Activated T-cell treated with anti-CD3 and anti-CD28 coated beads, Interleukin-2, amount 50 U/mL, for 24 hours (primary cell): ENCODE data around the gene EMB.
"Not testable (repeated sequence)": the region's sequence is repeated elsewhere in the genome, so short reads cannot be mapped to it uniquely, and the experiment has no call there.

ENCODE experiments used
- DNase-seq: peaks from one replicate; pipeline ENCODE4 v3.0.0-alpha.2; 2020
- H3K27ac Mint-ChIP-seq: 2 replicates; pipeline ENCODE4 v1.8.0; 2020; ENCODE audit warnings: mild to moderate bottlenecking, mixed read lengths
- H3K27me3 Mint-ChIP-seq: 2 replicates; pipeline ENCODE4 v1.8.0; 2020; ENCODE audit warnings: mixed read lengths
- H3K36me3 Mint-ChIP-seq: 2 replicates; pipeline ENCODE4 v1.8.0; 2020; ENCODE audit warnings: low read depth, mixed read lengths
- H3K4me1 Mint-ChIP-seq: 2 replicates; pipeline ENCODE4 v1.8.0; 2020; ENCODE audit warnings: low read depth, mixed read lengths
- H3K4me3 Mint-ChIP-seq: 2 replicates; pipeline ENCODE4 v1.8.0; 2020; ENCODE audit warnings: mild to moderate bottlenecking, moderate library complexity, mixed read lengths
- H3K9me3 Mint-ChIP-seq: 2 replicates; pipeline ENCODE4 v1.8.0; 2020; ENCODE audit warnings: mixed read lengths

EMB gene

DNA sequence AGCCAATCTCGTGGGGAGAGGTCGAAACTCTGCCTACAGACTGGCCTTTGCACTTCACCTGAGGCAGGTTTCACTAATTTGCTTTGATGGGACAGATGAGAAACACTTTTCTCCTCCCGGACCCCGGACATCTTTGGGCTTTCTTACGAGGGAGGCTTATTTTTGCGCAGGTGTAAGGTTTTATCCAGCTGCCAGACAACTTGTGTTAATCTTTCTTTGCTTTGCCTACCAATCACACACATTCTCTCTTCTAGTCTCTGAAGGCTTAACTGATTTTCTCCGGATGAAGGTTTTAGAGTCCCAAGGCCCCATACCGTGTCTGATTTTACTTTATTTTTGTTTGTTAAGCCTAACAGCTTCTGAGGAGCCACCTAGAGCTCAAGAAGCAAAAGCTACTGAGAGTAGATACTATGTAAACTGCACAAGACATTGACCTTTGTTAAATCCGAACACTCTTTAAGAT, 436 bp upstream of the EMB start:
- Mint-ChIP-seq H3K4me1 (peaks cover 72% of the 10 kb centered on the region), H3K27me3 (no peaks in the 10 kb centered on the region)

DNA sequence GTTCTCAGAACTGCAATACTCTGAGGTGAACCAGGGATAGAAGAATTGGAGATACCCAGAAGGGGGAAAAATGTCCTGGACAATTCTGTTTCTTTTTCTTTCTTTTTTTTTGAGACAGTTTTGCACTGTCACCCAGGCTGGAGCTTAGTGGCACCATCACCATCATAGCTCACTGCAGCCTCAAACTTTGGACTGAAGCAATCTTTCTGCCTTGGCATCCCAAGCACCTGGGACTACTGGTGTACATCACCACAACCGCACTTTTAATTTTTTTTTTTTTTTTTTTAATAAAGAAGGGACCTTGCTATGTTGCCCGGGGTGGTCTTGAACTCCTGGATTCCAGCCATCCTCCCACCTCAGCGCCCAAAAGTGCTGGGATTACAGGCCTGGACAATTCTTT, 1.9 kb downstream of the EMB start:
- peaks cover 75% of the 10 kb centered on the region for H3K4me1 Mint-ChIP-seq
- H3K9me3 Mint-ChIP-seq, result no peaks in the 10 kb centered on the region
- H3K27me3 Mint-ChIP-seq, result no peaks in the 10 kb centered on the region
- no peak for DNase-seq
- H3K4me3 Mint-ChIP-seq, result peak overlapping the region; percentile 93
- peaks cover 24% of the 10 kb centered on the region for H3K36me3 Mint-ChIP-seq
- peak overlapping the region; percentile 94 for H3K27ac Mint-ChIP-seq

More for the DNA sequence above, 436 bp upstream of the EMB start:
- Mint-ChIP-seq H3K9me3 (peaks cover 1% of the 10 kb centered on the region), H3K27ac (peak overlapping the region; percentile 94), H3K4me3 (peak overlapping the region; percentile 93), H3K36me3 (peaks cover 21% of the 10 kb centered on the region)
- no peak for DNase-seq

DNA sequence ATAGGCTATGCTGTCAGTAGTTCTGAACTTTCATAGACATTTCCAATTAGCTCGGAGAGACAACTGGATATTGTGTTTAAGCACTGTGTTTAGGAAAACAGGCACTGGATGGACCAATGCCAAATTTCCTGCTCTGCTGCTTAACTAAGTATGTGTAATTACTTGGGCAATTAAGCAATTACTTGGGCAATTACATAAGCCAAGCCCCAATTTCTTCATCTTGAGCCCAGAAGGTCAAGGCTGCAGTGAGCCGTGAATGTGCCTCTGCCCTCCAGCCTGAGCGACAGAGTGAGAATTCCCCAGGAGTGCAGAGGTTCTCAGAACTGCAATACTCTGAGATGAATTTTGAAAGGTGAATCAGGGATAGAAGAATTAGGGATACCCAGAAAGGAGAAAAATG, 3.0 kb downstream of the EMB start:
- not testable (repeated sequence) for DNase-seq, H3K9me3 Mint-ChIP-seq, H3K27me3 Mint-ChIP-seq
- Mint-ChIP-seq H3K27ac (peak overlapping the region; percentile 82), H3K4me3 (peak overlapping the region; percentile 93), H3K36me3 (peaks cover 29% of the 10 kb centered on the region), H3K4me1 (peaks cover 81% of the 10 kb centered on the region)

GRCh38 chr5:50435168-50435567, 5.9 kb downstream of the EMB start:
- Mint-ChIP-seq H3K27ac (peak overlapping the region; percentile 94), H3K27me3 (no peaks in the 10 kb centered on the region)

DNA sequence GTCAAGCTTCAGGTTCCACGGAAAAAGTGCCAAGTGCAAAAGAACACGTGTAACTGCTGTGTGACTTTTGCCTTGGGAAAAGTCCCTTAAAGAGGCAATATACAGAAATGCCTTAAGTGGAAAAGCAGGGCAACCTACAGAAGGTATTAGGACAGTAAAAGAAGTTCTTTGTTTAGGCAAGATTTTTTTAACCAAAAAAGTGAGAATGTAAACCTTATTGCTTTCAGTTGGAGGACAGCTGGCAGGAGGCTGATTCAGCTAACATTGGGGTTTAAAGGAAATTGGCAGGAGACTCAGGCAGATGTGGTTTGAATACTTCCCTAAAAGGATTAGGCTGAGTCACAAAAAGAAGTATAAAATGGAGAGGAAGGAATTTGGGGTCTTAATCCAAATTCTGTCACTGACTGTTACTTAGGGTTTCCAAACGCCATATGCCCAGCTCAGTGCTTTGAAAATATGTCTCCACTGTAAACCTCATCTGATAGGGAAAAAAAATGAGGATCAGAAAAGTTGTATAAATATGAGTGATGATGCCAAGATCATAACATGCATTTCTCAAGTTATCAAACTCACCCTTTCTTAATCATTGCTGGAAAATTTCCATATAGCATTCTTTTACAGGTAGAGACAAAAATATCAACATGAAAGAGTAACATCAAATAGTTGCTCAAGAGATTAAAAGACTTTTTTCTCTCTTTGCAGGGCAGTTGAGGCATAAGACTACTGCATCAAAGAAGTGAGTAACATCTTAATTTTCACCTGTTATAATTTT, 9.8 kb downstream of the EMB start:
- H3K36me3 Mint-ChIP-seq, result peaks cover 34% of the 10 kb centered on the region
- H3K4me3 Mint-ChIP-seq, DNase-seq, H3K9me3 Mint-ChIP-seq, H3K27me3 Mint-ChIP-seq: not testable (repeated sequence)
- peaks cover 75% of the 10 kb centered on the region for H3K4me1 Mint-ChIP-seq
- peak overlapping the region; percentile 75 for H3K27ac Mint-ChIP-seq

More at GRCh38 chr5:50435168-50435567, 5.9 kb downstream of the EMB start:
- no peak for DNase-seq
- H3K4me3 Mint-ChIP-seq, result peak overlapping the region; percentile 59
- peaks cover 83% of the 10 kb centered on the region for H3K4me1 Mint-ChIP-seq
- peaks cover 31% of the 10 kb centered on the region for H3K36me3 Mint-ChIP-seq
- no peaks in the 10 kb centered on the region for H3K9me3 Mint-ChIP-seq

- Mint-ChIP-seq H3K27ac (peak overlapping the region; percentile 49), H3K4me1 (peaks cover 60% of the 10 kb centered on the region), H3K36me3 (peaks cover 77% of the 10 kb centered on the region)
- H3K27me3 Mint-ChIP-seq, H3K9me3 Mint-ChIP-seq, DNase-seq, H3K4me3 Mint-ChIP-seq: not testable (repeated sequence)
These were observed 17.8 kb downstream of the EMB start for GRCh38 chr5:50423100-50423799.

DNA sequence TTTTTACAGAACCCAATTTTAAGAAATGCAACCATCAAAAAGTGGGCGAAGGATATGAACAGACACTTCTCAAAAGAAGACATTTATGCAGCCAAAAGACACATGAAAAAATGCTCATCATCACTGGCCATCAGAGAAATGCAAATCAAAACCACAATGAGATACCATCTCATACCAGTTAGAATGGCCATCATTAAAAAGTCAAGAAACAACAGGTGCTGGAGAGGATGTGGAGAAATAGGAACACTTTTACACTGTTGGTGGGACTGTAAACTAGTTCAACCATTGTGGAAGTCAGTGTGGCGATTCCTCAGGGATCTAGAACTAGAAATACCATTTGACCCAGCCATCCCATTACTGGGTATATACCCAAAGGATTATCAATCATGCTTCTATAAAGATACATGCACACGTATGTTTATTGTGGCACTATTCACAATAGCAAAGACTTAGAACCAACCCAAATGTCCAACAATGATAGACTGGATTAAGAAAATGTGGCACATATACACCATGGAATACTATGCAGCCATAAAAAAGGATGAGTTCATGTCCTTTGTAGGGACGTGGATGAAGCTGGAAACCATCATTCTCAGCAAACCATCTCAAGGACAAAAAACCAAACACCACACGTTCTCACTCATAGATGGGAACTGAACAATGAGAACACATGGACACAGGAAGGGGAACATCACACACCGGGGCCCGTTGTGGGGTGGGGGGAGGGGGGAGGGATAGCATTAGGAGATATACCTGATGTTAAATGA, 19.7 kb downstream of the EMB start:
- H3K9me3 Mint-ChIP-seq, H3K4me3 Mint-ChIP-seq, DNase-seq, H3K27me3 Mint-ChIP-seq, H3K27ac Mint-ChIP-seq: not testable (repeated sequence)
- peaks cover 64% of the 10 kb centered on the region for H3K4me1 Mint-ChIP-seq
- H3K36me3 Mint-ChIP-seq, result peaks cover 66% of the 10 kb centered on the region

- no peak overlapping the region for H3K4me3 Mint-ChIP-seq
- peaks cover 3% of the 10 kb centered on the region for H3K9me3 Mint-ChIP-seq
- peak overlapping the region; percentile 45 for H3K27ac Mint-ChIP-seq
- peaks cover 61% of the 10 kb centered on the region for H3K36me3 Mint-ChIP-seq
- H3K4me1 Mint-ChIP-seq, result peaks cover 70% of the 10 kb centered on the region
- no peaks in the 10 kb centered on the region for H3K27me3 Mint-ChIP-seq
- DNase-seq, result no peak
These were observed 20.6 kb downstream of the EMB start for GRCh38 chr5:50420343-50420935.

- H3K27ac Mint-ChIP-seq, H3K9me3 Mint-ChIP-seq, H3K27me3 Mint-ChIP-seq, H3K4me3 Mint-ChIP-seq, DNase-seq: not testable (repeated sequence)
- Mint-ChIP-seq H3K4me1 (peaks cover 71% of the 10 kb centered on the region), H3K36me3 (peaks cover 59% of the 10 kb centered on the region)
These were observed 21.4 kb downstream of the EMB start for GRCh38 chr5:50419656-50420055.

GRCh38 chr5:50416637-50417036, 24.5 kb downstream of the EMB start:
- not testable (repeated sequence) for H3K9me3 Mint-ChIP-seq, H3K27me3 Mint-ChIP-seq, DNase-seq, H3K4me3 Mint-ChIP-seq
- Mint-ChIP-seq H3K36me3 (peaks cover 47% of the 10 kb centered on the region), H3K27ac (peak overlapping the region; percentile 83), H3K4me1 (peaks cover 71% of the 10 kb centered on the region)

GRCh38 chr5:50415912-50416311, 25.2 kb downstream of the EMB start:
- Mint-ChIP-seq H3K36me3 (peaks cover 46% of the 10 kb centered on the region), H3K4me1 (peaks cover 77% of the 10 kb centered on the region), H3K4me3 (no peak overlapping the region), H3K27ac (peak overlapping the region; percentile 40), H3K27me3 (no peaks in the 10 kb centered on the region), H3K9me3 (peaks cover 3% of the 10 kb centered on the region)
- DNase-seq, result no peak

GRCh38 chr5:50410932-50411331, 30.2 kb downstream of the EMB start:
- not testable (repeated sequence) for H3K27me3 Mint-ChIP-seq, H3K9me3 Mint-ChIP-seq, H3K4me3 Mint-ChIP-seq, H3K27ac Mint-ChIP-seq, DNase-seq
- Mint-ChIP-seq H3K4me1 (peaks cover 67% of the 10 kb centered on the region), H3K36me3 (peaks cover 61% of the 10 kb centered on the region)

DNA sequence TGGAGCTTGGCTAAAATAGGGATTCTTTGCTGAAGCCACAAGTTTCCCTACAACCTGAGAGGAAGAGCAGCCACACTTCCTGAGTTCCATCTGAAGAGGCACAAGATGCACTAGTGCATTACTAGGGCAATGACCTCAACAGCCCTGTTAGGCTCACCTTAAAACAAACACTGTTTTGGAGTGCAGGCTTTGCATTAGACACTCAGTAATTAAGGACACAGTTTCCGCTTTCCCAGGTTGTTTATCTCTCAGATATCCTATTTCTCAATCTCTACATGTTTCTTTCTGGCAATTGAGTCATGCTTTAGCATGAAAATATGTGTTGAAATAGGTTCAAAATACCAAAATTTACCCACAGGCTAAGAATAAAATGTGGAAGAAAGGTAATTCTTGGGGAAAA, 34.2 kb downstream of the EMB start:
- H3K9me3 Mint-ChIP-seq, result no peaks in the 10 kb centered on the region

DNA sequence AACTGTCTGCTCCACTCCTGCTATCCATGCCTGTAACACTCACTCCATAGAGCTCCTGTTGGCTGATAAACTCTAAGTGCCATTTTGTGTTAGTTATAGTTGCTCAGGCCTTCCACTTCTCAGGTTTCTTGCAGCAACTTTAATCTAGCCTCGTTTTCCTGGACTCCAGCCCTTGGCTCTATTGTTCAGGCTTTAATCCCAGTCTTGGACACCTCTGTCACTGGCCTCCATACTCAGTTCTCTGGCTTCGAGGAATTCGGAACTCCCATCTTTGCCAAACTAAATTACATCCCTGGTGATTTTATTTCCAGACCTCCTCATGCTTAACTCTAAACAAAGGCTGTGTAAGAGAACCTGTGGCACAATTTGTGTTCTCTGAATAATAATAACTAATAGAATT, 39.8 kb downstream of the EMB start:
- peaks cover 34% of the 10 kb centered on the region for H3K4me1 Mint-ChIP-seq
- H3K27me3 Mint-ChIP-seq, result no peaks in the 10 kb centered on the region
- no peak overlapping the region for H3K27ac Mint-ChIP-seq
- peaks cover 82% of the 10 kb centered on the region for H3K36me3 Mint-ChIP-seq
- no peaks in the 10 kb centered on the region for H3K9me3 Mint-ChIP-seq
- H3K4me3 Mint-ChIP-seq, result no peak overlapping the region
- no peak for DNase-seq

More for the DNA sequence above, 34.2 kb downstream of the EMB start:
- Mint-ChIP-seq H3K27ac (no peak overlapping the region), H3K4me3 (no peak overlapping the region), H3K4me1 (peaks cover 50% of the 10 kb centered on the region), H3K27me3 (no peaks in the 10 kb centered on the region), H3K36me3 (peaks cover 76% of the 10 kb centered on the region)
- no peak for DNase-seq
